ENCODE results near the gene PNPO.
A peak's percentile ranks its signal among the peaks of the same experiment; 100 is the strongest.
"Not testable (repeated sequence)": the region's sequence is repeated elsewhere in the genome, so short reads cannot be mapped to it uniquely, and the experiment has no call there.

Gene PNPO

GRCh38 chr17:47980541-47980940 lies 39.2 kb downstream of the PNPO start:
- DNase-seq = no peak

DNA sequence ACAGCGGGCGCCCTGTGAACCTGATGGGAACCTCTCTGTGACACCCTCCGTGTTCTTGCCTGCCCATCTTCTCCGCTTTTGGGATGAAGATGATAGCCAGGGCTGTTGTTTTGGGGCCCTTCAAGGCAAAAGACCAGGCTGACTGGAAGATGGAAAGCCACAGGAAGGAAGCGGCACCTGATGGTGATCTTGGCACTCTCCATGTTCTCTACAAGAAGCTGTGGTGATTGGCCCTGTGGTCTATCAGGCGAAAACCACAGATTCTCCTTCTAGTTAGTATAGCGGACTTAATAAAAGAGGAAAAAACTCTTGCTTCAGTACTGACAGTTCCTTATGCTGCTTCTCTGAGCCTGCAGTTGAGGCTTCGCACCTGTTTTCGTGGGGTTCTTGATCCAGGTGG lies 40.1 kb downstream of the PNPO start:
- DNase-seq = no peak

GRCh38 chr17:47982091-47982617 lies 40.8 kb downstream of the PNPO start:
- no peak for DNase-seq

DNA sequence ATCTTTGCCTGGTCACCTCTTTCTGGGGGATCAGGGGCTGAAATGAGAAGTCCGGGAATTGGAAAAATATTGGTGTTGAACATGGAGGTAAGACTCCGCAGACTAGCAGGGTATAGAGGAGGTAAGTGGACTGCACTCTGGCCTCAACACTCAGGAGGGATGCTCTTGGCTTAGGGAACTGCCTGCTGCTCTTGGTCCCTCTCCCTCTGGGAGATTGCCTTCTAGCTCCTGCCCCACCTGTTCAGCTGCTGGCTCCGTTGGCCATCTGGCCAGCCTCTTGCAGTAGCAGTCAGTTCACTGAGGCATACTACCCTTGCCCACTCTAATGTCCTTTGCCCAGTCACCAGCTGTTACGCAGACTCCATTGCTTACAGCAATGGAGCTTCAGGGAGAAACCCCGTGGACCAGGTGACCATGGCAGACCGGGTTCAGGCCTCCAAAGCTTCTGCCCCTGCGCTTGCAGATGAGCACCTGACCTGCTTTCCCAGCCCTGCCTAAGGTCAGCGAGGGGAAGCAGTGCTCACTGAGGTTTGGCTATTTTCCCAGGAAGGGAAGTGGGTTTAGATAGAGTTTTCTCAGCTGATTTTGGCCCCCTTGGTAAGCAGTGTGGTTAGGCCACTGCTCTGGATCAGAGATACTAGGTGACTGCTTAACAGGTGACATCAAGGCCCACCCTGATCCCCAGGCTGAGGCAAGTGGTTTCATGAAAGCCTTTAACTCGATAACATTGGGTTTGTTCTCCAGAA lies 41.4 kb downstream of the PNPO start:
- DNase-seq = no peak

DNA sequence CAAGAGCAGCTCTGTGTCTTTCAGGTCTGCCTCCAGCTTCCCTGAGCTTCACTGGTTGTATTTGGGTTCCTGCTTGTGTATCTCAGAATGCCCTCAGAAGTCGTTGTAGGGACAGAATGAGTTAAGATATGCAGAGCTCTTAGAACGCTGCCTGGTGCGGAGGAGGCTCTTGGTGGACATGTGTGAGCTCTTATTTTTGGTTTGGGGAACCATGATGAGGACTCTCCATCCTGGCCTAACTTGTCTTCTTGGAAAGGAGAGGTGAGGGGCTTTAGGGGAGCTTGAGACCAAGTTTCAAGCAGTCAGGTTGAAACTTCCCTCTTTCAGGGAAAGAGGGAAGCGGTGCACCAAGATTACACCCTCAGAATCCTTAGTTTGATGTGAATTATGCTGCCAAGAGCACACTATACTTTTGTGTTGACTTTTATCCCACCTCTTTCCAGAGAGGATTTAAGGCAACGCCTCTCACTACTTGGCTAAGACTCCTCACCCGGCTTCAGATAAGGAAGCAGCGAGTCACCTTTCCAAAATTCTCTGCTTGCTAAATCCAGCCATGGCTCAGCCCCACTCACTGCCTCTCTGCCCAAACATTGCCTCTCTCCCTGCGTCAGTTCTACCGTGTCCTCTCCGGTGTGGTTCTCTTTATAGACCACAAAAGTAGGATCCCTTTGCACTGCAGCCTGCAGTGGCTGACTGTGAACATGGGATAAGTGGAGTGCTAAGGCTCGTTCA lies 42.3 kb downstream of the PNPO start:
- no peak for DNase-seq

DNA sequence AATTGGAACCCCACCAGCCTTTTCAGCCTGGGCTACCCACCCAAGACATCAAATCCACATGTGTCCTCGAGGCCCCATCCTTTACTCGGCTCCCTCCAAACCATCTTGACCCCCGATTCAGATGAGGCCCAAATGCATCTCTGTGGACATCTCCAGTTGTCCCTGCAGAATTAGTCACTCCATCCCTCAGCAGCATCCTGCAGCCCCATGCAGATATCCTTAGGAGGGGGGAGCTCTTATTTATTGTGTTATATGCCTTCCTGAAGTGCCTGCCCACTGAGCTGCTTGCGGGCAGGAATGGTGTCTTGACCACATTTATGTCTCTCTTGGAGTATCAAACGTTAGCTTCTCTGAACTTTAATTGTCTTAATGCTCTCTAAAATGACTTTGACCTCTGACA lies 45.1 kb downstream of the PNPO start:
- DNase-seq = no peak

GRCh38 chr17:47987240-47987835 lies 46.0 kb downstream of the PNPO start:
- peak; percentile 79 for DNase-seq

DNA sequence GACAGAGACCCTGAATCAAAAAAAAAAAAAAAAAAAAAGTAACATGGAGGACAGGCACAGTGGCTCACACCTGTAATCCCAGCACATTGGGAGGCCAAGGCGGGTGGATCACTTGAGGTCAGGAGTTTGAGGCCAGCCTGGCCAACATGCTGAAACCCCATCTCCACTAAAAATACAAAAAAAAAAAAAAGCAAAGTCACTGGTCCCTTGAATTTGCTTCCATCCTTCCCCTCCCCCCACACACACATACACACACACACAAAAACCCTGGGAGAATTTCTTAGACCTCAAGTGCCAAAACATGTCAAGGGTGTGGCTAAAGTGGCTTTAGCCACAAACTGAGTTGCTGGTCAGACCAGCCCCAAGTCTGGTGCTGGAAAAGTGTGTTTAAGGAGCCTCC lies 47.1 kb downstream of the PNPO start:
- DNase-seq = not testable (repeated sequence)

GRCh38 chr17:47989159-47989558 lies 47.8 kb downstream of the PNPO start:
- no peak for DNase-seq

- DNase-seq = no peak
Measured at GRCh38 chr17:47989700-47990099, 48.3 kb downstream of the PNPO start.

DNA sequence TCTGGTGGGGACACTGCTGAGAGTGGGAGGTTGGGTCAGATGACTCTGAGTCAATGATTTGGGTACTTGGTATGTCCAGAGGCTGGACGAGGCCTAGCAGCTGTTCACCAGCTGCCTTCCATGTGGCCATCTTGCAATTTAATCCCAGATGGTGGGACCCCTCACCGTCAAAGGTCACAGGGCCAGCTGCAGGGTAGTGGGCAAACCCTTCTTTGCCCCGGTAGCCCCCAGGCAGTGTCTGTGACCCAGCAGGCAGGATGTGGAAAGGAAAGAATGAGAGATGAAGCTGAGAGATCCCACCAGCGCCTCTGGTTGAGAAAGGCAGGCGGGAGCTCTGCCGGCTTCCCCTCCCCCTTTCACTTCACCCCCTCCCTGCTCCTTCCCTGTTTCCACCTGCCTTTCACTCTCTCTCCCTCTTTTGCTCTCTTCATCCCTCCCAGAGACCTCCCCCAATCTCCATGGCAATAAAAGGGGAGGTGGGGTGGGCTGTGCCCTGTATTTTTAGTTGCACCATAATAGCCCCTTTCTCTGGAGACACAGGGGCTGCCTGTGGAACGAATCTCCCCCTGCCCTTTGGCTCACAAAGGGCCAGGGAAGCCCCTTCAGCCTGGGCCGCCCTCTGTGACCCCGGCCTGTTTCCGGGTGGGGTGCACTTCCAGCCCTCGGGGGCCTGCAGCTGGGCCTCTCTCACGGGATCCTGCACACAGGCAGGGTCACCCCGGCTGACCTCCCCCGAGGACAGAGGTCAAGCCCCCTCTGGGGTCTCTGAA lies 49.8 kb downstream of the PNPO start:
- peak; percentile 79 for DNase-seq

GRCh38 chr17:47992216-47992615 lies 50.8 kb downstream of the PNPO start:
- no peak for DNase-seq

DNA sequence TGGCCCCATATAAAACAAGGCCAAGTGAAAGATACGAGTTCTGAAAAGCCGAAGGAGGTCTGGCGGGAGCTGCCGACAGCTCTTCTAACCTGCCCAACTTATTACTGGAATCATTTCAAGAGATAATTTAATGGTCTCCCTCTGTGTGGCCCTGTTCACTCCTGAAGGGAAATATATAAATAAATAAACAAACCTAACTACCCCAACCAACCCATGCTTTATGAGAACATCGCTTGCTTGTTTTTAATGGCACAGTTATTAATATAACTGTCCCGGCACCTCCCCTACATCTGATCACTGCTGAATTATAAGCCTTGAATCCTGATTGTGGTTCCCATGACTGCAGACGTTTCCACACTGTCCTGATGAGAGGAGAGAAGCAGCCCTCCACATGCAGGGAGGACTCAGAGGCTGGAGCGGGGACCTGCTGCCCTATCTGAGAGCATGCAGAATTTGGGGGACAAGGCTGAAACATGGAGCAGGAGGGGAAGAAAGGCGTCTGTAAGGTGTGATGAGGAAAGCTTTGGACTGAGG lies 51.7 kb downstream of the PNPO start:
- no peak for DNase-seq

DNA sequence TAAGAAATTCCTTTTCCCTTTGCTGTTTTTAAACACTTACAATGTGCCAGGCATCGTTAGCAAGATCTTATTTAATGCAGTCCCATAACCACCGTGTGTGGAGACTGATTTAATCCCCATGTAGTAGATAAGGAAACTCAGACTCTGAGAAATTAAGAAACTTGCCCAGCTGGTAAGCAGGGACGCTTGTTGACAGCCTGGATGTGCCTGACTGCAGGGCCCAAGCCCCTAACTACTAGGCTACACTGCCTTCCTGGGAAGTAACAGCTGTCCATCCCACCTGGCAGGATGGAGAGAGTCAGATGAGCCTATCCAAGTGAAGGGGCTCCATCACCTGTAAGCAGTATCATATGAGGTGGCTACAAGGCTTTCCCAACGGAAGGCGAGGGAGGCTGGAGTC lies 52.6 kb downstream of the PNPO start:
- no peak for DNase-seq

DNA sequence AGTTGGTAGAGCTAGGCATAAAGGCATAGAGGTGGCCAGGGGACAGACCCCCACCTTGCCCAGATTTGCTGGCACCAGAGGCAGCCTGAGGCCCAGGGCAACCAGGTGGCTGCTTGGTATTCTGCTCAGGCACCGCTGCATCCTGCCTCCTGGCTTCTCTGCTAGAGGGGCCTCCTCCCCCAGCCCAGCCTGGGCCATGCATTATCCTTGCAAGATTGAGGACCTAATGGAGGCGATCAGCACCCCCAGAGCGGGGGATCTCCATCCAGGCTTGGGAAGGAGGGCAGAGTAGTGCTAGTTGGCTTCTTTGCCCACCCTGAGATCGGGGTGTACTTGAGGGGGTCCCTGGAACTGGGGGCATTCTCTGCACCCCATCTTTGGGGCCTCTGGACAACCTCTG lies 53.4 kb downstream of the PNPO start:
- DNase-seq = no peak

- peak; percentile 46 for DNase-seq
Measured at GRCh38 chr17:47995241-47995935, 54.0 kb downstream of the PNPO start.

DNA sequence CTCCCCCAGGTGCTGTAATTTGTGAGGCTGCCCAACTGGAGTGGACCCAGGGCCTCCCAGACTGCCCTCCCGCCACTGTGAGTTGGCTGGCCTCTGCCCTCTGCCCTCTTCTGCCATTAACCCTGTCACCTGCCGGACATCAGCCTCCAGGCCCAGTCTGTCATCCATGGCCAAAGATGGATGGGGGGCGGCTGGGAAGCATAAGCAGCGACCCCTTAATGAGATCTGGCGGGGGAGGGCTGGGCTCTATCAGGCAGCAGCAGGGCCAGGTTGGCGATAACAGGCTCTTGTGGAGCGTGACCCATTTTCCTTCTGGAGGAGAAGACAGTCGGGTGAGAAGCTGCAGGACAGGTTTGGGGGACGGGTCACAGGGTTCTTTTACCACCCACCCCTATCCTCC lies 54.8 kb downstream of the PNPO start:
- DNase-seq = no peak

DNA sequence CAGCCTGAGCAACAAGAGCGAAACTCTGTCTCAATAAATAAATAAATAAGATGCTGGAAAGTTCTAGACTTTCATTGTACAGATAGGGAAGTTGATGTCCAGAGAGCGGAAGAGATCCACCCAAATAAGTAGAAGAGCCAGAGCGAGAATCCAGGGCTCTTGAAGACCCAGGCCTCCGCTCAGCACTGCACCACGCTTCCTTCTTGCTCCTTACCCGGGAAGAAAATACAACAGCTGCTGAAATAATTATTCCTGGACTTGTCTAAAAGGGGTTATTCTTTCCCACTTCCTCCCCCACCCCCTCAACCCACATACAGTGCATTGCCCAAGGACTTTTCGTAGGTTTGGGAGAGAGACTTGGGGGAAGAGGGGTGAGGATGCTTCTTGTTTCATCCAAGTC lies 56.2 kb downstream of the PNPO start:
- DNase-seq = no peak

GRCh38 chr17:47998044-47998443 lies 56.7 kb downstream of the PNPO start:
- no peak for DNase-seq
